Retinal pigment epithelial cell (primary cell): Measurements from ENCODE around the gene DSC1.
"Not testable (repeated sequence)": the region's sequence is repeated elsewhere in the genome, so short reads cannot be mapped to it uniquely, and the experiment has no call there.

ENCODE experiments used
- DNase-seq: peaks from one replicate; pipeline ENCODE4 v3.0.0-alpha.2; 2010; ENCODE audit warnings: low read depth
- H3K4me3 ChIP-seq: 2 replicates; pipeline ENCODE4 v1.5.1; 2011; ENCODE audit warnings: mild to moderate bottlenecking, low read length, control low read depth, moderate library complexity
- CTCF ChIP-seq: conservative IDR thresholded peaks from 2 replicates; pipeline ENCODE4 v1.5.1; 2011; ENCODE audit warnings: low read depth, low read length, control low read depth, inconsistent platforms

The DSC1 gene

DNA sequence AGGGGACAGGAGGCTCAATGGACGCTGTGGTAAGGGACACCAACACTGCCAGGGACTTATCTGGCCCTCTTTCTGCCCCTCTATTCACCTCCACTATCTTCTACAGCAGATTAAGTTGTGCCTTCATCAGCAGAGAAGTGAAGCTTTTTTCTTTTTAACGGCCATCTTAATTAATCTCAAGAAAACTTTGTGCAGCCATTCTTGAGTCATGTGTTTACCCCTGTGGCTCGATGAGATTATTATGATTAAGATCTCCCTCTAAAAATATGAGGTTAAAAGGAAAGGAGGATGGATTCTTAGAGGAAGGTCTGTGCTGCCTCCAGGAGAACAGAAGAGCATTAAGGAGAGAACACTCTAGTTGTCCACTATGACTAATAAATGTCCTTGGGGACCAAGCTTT is 32.4 kb upstream of the DSC1 start:
- TF ChIP-seq CTCF: no peak
- H3K4me3 ChIP-seq: no peak overlapping the region
- no peak for DNase-seq

GRCh38 chr18:31192086-31192776 is 29.6 kb upstream of the DSC1 start:
- TF ChIP-seq CTCF: no peak
- no peak overlapping the region for H3K4me3 ChIP-seq
- no peak for DNase-seq

GRCh38 chr18:31190919-31191318 is 28.3 kb upstream of the DSC1 start:
- H3K4me3 ChIP-seq: no peak overlapping the region
- TF ChIP-seq CTCF: no peak
- DNase-seq: no peak

DNA sequence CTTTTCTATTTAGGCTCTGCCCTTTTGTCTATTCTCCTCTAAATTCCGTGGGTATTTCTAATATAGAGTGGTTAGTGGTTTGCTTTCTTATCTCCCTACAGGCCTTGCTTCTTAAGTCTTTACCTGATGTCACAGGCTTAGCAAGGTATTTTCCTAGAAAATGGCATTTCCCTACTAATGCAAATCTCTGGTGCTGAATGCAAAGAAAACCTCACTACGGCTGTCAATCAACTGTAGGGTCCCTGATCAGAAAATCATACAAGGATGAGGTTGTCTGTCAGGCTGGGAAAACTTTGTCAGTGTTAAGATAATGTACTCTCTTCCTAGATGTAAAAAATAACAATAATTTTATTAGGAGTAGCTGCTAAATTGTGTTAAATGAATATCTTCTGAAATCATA is 27.1 kb upstream of the DSC1 start:
- no peak for DNase-seq
- no peak overlapping the region for H3K4me3 ChIP-seq
- TF ChIP-seq CTCF: no peak

DNA sequence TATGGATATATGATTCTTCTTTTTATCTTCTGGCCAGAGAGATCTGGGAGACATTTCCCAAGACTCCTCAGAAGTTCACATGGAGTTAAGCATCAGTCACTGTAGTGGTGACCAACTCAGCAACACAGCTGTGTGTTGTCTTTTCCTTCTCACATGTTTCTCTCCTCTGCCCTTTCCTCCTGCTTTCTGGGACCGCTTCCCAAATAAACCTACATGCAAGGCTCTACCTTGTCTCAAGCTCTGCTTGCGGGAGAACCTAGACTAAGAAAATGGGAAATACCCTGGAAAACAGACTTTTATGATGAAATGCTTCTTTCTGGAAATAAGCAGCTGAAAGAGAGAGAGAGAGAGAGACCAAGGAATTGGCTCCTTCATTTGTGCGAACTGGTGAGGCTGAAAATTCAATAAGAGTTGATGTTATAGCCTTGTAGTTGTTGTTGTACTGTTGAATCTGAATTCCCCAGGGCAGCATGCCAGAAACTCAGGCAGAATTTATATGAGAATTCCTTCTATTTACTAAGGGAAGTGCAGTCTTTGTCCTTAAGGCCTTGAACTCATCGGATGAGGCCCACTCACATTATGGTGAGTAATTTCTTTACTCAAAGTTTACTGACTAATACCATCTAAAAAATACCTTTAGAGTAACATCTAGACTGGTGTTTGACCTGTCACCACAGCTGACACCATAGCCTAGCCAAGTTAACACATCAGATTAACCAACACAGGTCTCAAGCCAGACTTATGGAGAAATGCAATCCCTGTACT is 22.7 kb upstream of the DSC1 start:
- no peak for TF ChIP-seq CTCF
- H3K4me3 ChIP-seq: no peak overlapping the region
- no peak for DNase-seq

- no peak for DNase-seq
- H3K4me3 ChIP-seq: no peak overlapping the region
- TF ChIP-seq CTCF: no peak
Observed at GRCh38 chr18:31183302-31183701, 20.6 kb upstream of the DSC1 start.

DNA sequence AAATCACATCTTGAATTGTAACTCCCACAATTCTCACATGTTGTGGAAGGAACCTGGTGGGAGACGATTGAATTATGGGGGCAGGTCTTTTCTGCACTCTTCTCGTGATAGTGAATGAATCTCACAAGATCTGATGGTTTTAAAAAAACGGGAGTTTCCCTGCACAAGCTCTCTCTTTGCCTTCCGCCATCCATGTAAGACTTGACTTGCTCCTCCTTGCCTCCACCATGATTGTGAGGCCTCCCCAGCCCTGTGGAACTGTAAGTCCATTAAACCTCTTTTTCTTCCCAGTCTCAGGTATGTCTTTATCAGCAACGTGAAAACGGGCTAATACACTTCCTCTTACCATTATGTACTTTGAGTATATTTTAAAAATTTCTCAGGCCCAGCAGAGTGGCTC is 14.7 kb upstream of the DSC1 start:
- DNase-seq, H3K4me3 ChIP-seq: not testable (repeated sequence)
